ENCODE measurements around the gene RPL10.
A peak's percentile ranks its signal among the peaks of the same experiment; 100 is the strongest.

Gene RPL10

DNA sequence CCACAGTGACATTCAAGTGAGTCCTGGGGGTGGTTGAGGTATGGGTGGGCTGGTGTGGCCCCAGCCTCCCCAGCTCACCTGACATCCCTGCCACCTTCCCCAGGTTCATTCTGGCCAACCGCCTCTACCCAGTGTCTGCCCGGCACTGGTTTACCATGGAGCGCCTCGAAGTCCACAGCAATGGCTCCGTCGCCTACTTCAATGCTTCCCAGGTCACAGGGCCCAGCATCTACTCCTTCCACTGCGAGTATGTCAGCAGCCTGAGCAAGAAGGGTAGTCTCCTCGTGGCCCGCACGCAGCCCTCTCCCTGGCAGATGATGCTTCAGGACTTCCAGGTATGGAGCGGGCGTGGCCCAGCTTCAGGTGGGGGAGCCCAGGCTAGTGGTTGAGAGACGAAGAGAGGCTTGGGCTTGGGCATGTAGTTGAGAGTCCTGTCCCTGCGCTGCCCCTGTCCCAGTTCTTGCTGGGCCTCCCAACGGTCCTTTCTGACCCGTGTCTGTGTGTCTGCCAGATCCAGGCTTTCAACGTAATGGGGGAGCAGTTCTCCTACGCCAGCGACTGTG, 37.1 kb downstream of the RPL10 start:
- ATAC-seq: no peak
- TF ChIP-seq SNAI2 (CRISPR knock-in tag; IDR thresholded peaks at IDR 0.05): no peak
- TF ChIP-seq, protein P1, sequence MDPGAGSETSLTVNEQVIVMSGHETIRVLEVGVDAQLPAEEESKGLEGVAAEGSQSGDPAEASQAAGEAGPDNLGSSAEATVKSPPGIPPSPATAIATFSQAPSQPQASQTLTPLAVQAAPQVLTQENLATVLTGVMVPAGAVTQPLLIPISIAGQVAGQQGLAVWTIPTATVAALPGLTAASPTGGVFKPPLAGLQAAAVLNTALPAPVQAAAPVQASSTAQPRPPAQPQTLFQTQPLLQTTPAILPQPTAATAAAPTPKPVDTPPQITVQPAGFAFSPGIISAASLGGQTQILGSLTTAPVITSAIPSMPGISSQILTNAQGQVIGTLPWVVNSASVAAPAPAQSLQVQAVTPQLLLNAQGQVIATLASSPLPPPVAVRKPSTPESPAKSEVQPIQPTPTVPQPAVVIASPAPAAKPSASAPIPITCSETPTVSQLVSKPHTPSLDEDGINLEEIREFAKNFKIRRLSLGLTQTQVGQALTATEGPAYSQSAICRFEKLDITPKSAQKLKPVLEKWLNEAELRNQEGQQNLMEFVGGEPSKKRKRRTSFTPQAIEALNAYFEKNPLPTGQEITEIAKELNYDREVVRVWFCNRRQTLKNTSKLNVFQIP (CRISPR knock-in tag; IDR thresholded peaks at IDR 0.05; ENCODE audit: borderline replicate concordance, low read depth): no peak
- TF ChIP-seq, protein P2, sequence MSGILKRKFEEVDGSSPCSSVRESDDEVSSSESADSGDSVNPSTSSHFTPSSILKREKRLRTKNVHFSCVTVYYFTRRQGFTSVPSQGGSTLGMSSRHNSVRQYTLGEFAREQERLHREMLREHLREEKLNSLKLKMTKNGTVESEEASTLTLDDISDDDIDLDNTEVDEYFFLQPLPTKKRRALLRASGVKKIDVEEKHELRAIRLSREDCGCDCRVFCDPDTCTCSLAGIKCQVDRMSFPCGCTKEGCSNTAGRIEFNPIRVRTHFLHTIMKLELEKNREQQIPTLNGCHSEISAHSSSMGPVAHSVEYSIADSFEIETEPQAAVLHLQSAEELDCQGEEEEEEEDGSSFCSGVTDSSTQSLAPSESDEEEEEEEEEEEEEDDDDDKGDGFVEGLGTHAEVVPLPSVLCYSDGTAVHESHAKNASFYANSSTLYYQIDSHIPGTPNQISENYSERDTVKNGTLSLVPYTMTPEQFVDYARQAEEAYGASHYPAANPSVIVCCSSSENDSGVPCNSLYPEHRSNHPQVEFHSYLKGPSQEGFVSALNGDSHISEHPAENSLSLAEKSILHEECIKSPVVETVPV (CRISPR knock-in tag; IDR thresholded peaks at IDR 0.05): no peak

DNA sequence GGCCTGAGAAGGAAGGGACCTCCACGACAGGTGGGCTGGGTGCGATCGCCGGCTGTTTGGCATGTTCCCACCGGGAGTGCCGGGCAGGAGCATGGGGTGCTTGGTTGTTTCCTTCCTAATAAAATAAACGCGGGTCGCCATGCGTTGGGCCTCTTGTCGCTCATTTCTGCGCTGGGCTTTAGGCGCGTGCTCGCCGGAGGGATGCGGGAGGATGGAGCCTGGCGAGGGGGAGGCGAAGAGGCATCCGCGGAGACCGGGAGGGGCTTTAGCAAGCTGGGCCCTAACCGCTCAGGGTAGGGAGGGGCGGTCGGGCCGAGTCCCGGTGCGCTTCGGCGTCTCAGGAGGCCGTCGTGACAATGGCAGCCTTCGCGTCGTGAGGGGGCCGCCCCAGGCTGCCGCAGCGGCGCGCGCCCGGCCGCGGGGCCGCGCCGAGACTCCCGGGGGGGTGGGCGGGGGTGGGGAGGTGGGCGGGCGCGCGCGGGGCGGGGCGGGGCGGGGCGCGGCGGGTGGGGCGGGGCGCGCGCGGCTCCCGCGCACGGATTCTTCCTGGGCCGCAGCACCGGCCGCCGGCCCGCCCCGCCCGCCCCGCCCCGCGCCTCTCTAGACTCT, 38.3 kb downstream of the RPL10 start:
- peak; percentile 31 for ATAC-seq
- TF ChIP-seq, protein P2 (CRISPR knock-in tag; IDR thresholded peaks at IDR 0.05): no peak
- TF ChIP-seq RARB (CRISPR knock-in tag; IDR thresholded peaks at IDR 0.05): no peak
- no peak for TF ChIP-seq ZNF70 (CRISPR knock-in tag; IDR thresholded peaks at IDR 0.05)
- TF ChIP-seq, protein P1 (CRISPR knock-in tag; IDR thresholded peaks at IDR 0.05; ENCODE audit: borderline replicate concordance, low read depth): no peak
- TF ChIP-seq, protein P3, sequence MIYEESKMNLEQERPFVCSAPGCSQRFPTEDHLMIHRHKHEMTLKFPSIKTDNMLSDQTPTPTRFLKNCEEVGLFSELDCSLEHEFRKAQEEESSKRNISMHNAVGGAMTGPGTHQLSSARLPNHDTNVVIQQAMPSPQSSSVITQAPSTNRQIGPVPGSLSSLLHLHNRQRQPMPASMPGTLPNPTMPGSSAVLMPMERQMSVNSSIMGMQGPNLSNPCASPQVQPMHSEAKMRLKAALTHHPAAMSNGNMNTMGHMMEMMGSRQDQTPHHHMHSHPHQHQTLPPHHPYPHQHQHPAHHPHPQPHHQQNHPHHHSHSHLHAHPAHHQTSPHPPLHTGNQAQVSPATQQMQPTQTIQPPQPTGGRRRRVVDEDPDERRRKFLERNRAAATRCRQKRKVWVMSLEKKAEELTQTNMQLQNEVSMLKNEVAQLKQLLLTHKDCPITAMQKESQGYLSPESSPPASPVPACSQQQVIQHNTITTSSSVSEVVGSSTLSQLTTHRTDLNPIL (CRISPR knock-in tag; IDR thresholded peaks at IDR 0.05; ENCODE audit: low read depth): no peak
- no peak for TF ChIP-seq ZC3H10 (CRISPR knock-in tag; IDR thresholded peaks at IDR 0.05)
- no peak for TF ChIP-seq ESRRG (CRISPR knock-in tag; IDR thresholded peaks at IDR 0.05)
- TF ChIP-seq TCF4 (CRISPR knock-in tag; IDR thresholded peaks at IDR 0.05; ENCODE audit: borderline replicate concordance): no peak
- TF ChIP-seq GLIS3 (CRISPR knock-in tag; IDR thresholded peaks at IDR 0.05): no peak
- TF ChIP-seq ZFP30 (CRISPR knock-in tag; IDR thresholded peaks at IDR 0.05): no peak
- TF ChIP-seq SNAI2 (CRISPR knock-in tag; IDR thresholded peaks at IDR 0.05): no peak
- TF ChIP-seq TOX (CRISPR knock-in tag; IDR thresholded peaks at IDR 0.05; ENCODE audit: borderline replicate concordance): no peak
- no peak for TF ChIP-seq OSR1 (CRISPR knock-in tag; IDR thresholded peaks at IDR 0.05)
- no peak for TF ChIP-seq ZFP3 (CRISPR knock-in tag; IDR thresholded peaks at IDR 0.05)
- no peak for TF ChIP-seq ZNF8 (CRISPR knock-in tag; IDR thresholded peaks at IDR 0.05)
- no peak for TF ChIP-seq ISL1 (CRISPR knock-in tag; IDR thresholded peaks at IDR 0.05)
- TF ChIP-seq PPARA (CRISPR knock-in tag; IDR thresholded peaks at IDR 0.05; ENCODE audit: borderline replicate concordance): no peak
- no peak for TF ChIP-seq CSDC2 (CRISPR knock-in tag; IDR thresholded peaks at IDR 0.05)
- TF ChIP-seq, protein P4, sequence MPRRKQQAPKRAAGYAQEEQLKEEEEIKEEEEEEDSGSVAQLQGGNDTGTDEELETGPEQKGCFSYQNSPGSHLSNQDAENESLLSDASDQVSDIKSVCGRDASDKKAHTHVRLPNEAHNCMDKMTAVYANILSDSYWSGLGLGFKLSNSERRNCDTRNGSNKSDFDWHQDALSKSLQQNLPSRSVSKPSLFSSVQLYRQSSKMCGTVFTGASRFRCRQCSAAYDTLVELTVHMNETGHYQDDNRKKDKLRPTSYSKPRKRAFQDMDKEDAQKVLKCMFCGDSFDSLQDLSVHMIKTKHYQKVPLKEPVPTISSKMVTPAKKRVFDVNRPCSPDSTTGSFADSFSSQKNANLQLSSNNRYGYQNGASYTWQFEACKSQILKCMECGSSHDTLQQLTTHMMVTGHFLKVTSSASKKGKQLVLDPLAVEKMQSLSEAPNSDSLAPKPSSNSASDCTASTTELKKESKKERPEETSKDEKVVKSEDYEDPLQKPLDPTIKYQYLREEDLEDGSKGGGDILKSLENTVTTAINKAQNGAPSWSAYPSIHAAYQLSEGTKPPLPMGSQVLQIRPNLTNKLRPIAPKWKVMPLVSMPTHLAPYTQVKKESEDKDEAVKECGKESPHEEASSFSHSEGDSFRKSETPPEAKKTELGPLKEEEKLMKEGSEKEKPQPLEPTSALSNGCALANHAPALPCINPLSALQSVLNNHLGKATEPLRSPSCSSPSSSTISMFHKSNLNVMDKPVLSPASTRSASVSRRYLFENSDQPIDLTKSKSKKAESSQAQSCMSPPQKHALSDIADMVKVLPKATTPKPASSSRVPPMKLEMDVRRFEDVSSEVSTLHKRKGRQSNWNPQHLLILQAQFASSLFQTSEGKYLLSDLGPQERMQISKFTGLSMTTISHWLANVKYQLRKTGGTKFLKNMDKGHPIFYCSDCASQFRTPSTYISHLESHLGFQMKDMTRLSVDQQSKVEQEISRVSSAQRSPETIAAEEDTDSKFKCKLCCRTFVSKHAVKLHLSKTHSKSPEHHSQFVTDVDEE (CRISPR knock-in tag; IDR thresholded peaks at IDR 0.05): no peak

Measured in SK-N-SH treated with all-trans-retinoic acid at 6 μM for 48 hours (cell line).